Omental fat pad (tissue), 4 donors: ENCODE results near the gene TDRD10. TPM values are rescaled to one million over a fixed set of nuclear protein-coding genes. Genes with fewer than 3 reads are reported as not detected.
"Not testable (repeated sequence)": the region's sequence is repeated elsewhere in the genome, so short reads cannot be mapped to it uniquely, and the experiment has no call there.

Experiments used
- ATAC-seq: fragments of 150-250 bp; one replicate; pipeline ENCODE4 v1.9.1; 2016; ENCODE audit warnings: mild to moderate bottlenecking, moderate library complexity; ENCODE audit not compliant: low FRiP score
- DNase-seq: peaks from one replicate; pipeline ENCODE4 v3.0.0-alpha.2; 2019; ENCODE audit warnings: low spot score
- total RNA-seq, 4 donors: library from RNA; depleted of rRNA; stranded (reverse); fragments of >200 nt; gene quantifications; one replicate each; pipeline ENCODE4 v1.1.0, GENCODE V29; 2016
- TF ChIP-seq, protein P1 (sequence below), 3 donors: fragments of 450-650 bp; IDR thresholded peaks; one replicate each; pipeline ENCODE4 v1.5.1; 2016 to 2017; ENCODE audit warnings: antibody characterized with exemption in 3 of 3, mild to moderate bottlenecking in 3 of 3, moderate library complexity in 2 of 3

Gene TDRD10
- total RNA-seq, 4 donors from 2014 or later: 6.4 to 15.3 (median 7.7) TPM

GRCh38 chr1:154529308-154529707 lies 27.3 kb downstream of the TDRD10 start:
- no peak for DNase-seq
- no peak for ATAC-seq
- TF ChIP-seq, protein P1, sequence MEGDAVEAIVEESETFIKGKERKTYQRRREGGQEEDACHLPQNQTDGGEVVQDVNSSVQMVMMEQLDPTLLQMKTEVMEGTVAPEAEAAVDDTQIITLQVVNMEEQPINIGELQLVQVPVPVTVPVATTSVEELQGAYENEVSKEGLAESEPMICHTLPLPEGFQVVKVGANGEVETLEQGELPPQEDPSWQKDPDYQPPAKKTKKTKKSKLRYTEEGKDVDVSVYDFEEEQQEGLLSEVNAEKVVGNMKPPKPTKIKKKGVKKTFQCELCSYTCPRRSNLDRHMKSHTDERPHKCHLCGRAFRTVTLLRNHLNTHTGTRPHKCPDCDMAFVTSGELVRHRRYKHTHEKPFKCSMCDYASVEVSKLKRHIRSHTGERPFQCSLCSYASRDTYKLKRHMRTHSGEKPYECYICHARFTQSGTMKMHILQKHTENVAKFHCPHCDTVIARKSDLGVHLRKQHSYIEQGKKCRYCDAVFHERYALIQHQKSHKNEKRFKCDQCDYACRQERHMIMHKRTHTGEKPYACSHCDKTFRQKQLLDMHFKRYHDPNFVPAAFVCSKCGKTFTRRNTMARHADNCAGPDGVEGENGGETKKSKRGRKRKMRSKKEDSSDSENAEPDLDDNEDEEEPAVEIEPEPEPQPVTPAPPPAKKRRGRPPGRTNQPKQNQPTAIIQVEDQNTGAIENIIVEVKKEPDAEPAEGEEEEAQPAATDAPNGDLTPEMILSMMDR (IDR thresholded peaks at IDR 0.05): no peak

GRCh38 chr1:154531950-154532349 lies 29.9 kb downstream of the TDRD10 start:
- DNase-seq, ATAC-seq: not testable (repeated sequence)

DNA sequence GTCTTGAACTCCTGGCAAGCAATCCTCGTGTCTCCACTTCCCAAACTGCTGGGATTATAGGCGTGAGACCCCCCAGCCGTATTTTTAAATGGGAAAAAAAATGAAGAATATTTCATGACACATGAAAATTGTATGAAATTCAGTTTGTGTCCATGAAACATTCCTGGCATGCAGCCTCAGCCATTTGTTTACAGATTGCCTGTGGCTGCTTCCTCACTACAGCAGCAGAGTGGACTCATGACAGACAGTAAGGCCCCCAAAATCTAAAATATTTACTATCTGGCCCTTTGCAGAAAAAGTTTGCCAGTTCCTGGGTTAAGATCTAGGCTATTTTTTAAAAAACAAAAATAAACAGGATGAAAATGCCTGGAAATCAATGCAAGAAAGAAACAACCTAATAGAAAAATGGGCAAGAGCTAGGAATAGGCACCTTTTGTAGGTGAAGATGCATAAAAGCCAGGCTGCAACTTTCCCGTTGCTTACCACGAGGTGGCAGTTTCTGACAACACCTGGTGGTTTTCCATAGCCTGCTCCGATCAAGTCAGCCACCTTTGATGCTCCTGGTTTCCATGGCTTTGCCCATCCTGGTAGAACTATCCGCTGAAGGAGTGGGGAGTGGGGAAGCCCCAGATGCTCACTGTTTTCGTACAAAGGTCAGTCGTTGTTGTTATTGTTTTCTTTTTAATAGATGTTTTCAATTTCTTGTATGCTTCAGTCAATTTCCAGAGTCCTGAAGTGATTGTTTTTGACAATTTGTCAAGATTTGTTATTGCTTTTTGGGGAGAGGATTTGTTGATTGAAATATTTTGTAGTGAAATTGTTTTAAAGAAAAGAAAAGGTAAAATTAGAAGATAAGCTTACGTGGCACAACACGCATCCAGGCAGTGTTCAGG lies 32.2 kb downstream of the TDRD10 start:
- TF ChIP-seq, protein P1 (IDR thresholded peaks at IDR 0.05): no peak
- DNase-seq (no peak), ATAC-seq (no peak)

DNA sequence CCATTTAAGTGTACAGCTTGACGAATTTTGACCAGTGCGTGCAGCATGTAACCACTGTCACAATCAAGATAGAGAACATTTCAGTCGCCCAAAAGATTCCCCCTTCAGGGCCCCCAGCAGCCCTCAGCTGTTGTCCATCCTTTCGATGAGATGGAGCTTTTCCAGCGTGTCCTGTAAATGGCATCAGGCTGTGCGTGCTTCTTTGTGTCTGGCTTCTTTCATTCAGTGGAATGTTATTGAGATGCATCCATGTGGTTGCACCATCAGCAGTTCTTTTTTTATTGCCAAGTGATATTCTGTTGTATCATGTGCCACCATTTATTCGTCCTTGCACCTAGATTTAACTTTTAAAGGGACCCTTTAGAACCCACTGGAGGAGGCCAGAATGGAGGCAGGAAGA lies 34.6 kb downstream of the TDRD10 start:
- TF ChIP-seq, protein P1 (IDR thresholded peaks at IDR 0.05): no peak

GRCh38 chr1:154539486-154540483 lies 37.8 kb downstream of the TDRD10 start:
- TF ChIP-seq, protein P1 (IDR thresholded peaks at IDR 0.05): no peak
- ATAC-seq: no peak

More for the DNA sequence above, 34.6 kb downstream of the TDRD10 start:
- ATAC-seq (no peak), DNase-seq (no peak)

DNA sequence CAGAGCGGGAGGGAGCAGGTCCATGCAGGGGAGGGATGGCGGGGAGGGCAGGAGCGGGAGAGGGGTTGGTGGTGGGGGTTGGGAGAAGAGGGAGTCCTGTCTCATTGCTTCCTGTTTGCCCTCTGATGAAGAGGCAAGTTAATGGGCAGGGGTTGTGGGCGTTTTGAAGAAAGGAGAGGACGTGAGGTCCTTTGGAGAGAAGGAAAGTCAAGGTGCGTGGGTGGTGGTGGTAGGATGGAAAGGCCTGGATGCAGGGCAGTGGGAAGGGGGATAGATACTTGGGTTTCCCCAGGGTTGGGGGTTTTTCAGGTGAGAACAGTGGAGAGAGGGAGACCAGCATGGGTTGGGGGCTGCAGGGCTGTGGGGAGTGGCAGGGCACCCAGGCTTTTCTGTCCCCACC lies 39.2 kb downstream of the TDRD10 start:
- no peak for DNase-seq
- no peak for ATAC-seq
- TF ChIP-seq, protein P1 (IDR thresholded peaks at IDR 0.05): no peak

More at GRCh38 chr1:154539486-154540483, 37.8 kb downstream of the TDRD10 start:
- no peak for DNase-seq
